ENCODE measurements around the gene BUD31. TPM values are rescaled to one million over a fixed set of nuclear protein-coding genes. Genes with fewer than 3 reads are reported as not detected.

Gene BUD31
- total and polyA plus RNA-seq, 8 donors = 26.8 to 71.7 (median 32.6) TPM

DNA sequence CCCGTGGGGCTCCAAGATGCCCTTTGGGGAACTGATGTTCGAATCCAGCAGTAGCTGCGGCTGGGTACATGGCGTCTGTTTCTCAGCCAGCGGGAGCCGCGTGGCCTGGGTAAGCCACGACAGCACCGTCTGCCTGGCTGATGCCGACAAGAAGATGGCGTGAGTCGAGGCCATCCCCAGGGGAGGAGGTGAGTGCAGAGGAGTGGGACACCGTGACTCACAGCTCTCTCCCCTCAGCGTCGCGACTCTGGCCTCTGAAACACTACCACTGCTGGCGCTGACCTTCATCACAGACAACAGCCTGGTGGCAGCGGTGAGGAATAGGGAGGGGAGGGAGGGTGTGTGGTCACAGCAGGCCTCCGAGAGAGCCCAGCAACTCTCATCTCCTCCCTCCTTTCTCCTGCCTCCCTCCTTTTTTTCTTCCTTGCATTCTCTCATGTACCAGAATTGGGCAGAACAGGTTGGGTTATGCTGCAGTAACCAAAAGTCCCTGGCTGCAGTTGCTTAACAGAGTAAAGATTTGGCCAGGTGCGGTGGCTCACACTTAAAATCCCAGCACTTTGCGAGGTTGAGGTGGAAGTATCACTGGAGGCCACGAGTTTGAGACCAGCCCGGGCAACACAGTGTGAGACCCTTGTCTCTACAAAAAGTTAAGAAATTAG lies 17.7 kb upstream of the BUD31 start:
- 94 to 96% methylated on average over 23 of the region's 23 CpGs for WGBS, 2 donors
- DNase-seq = no peak
- peaks cover 0 to 11% (median 5%) of the 10 kb centered on the region in 3 donors for H3K36me3 ChIP-seq
- FAIRE-seq = no peak
- intact Hi-C loops (cut with DNase I) = no loop called here
- TF ChIP-seq, protein P1, sequence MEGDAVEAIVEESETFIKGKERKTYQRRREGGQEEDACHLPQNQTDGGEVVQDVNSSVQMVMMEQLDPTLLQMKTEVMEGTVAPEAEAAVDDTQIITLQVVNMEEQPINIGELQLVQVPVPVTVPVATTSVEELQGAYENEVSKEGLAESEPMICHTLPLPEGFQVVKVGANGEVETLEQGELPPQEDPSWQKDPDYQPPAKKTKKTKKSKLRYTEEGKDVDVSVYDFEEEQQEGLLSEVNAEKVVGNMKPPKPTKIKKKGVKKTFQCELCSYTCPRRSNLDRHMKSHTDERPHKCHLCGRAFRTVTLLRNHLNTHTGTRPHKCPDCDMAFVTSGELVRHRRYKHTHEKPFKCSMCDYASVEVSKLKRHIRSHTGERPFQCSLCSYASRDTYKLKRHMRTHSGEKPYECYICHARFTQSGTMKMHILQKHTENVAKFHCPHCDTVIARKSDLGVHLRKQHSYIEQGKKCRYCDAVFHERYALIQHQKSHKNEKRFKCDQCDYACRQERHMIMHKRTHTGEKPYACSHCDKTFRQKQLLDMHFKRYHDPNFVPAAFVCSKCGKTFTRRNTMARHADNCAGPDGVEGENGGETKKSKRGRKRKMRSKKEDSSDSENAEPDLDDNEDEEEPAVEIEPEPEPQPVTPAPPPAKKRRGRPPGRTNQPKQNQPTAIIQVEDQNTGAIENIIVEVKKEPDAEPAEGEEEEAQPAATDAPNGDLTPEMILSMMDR (IDR thresholded peaks at IDR 0.05) = no peak
- no peaks in the 10 kb centered on the region for H3K27me3 ChIP-seq
- peaks cover 0 to 6% (median 4%) of the 10 kb centered on the region in 3 donors for H3K4me1 ChIP-seq
- no peak for ATAC-seq
- no peak overlapping the region for H3K4me3 ChIP-seq
- no peak overlapping the region for H3K27ac ChIP-seq
- H3K9me3 ChIP-seq = no peaks in the 10 kb centered on the region

DNA sequence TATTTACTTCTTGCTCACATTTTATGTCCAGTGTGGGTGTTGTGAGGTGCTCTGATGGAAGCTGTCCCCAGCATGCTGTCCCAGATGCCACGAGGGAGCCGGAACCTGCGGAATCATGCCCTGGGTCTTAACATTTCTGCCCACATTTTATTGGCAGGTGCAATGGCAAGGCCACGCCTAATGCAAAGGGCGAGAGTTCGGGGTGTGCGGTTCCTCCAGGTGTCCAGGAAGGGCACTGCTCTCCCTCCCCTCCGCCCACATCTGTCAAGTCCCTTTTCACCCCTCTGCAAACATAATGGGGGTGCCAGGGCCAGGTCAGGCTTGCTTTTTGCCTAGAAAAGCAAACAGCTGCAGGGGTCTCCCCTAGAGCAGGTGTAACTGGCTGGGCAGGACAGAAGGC lies 16.7 kb upstream of the BUD31 start:
- ATAC-seq (no peak), FAIRE-seq (no peak), DNase-seq (no peak)
- intact Hi-C loops (cut with DNase I) = no loop called here
- Histone ChIP-seq H3K4me3 (peak overlapping the region in 3 of 4 donors; percentile 31 to 72 (median 68)), H3K4me1 (peaks cover 0 to 6% (median 4%) of the 10 kb centered on the region in 3 donors), H3K9me3 (no peaks in the 10 kb centered on the region), H3K27ac (peak overlapping the region in 2 of 4 donors; percentile 67 to 69), H3K36me3 (peaks cover 0 to 7% (median 5%) of the 10 kb centered on the region in 3 donors), H3K27me3 (no peaks in the 10 kb centered on the region)
- TF ChIP-seq, protein P1 (IDR thresholded peaks at IDR 0.05) = no peak
- WGBS, 2 donors = 69 to 70% methylated on average over 8 of the region's 8 CpGs

DNA sequence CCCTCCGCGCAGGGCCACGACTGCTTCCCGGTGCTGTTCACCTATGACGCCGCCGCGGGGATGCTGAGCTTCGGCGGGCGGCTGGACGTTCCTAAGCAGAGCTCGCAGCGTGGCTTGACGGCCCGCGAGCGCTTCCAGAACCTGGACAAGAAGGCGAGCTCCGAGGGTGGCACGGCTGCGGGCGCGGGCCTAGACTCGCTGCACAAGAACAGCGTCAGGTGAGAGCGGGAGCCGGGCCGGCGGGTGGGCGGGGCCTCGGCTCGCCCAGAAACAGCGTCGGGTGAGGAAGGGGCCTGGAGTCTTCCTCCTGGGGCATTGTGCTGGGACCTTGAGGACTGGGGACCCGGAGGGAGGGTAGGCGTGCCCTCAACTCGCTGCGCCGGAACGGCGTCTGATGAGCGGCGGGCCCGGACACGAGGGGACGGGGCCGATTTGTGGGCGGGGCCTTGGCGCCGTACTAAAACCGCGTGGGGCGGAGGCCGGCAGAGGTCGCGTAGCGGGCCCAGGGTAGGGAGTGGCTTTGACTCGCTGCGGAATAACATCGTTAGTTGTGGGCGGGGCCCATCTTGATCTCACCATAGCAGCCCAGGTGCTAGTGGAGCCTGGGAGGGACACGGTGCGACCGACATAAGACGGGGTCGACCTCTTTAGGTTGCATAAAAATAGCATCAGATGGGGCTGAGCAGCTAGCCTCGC lies 16.0 kb upstream of the BUD31 start:
- TF ChIP-seq, protein P1 (IDR thresholded peaks at IDR 0.05) = no peak
- peak; percentile 87 to 93 (median 90) for ATAC-seq
- 2% methylated on average over 67 to 68 of the region's 68 CpGs for WGBS, 2 donors
- H3K9me3 ChIP-seq = no peaks in the 10 kb centered on the region
- peak; percentile 82 to 93 (median 88) for DNase-seq
- intact Hi-C loops (cut with DNase I) = no loop called here
- peak overlapping the region; percentile 58 to 69 (median 63) for H3K27ac ChIP-seq
- FAIRE-seq = no peak
- H3K27me3 ChIP-seq = no peaks in the 10 kb centered on the region
- peaks cover 0 to 6% (median 4%) of the 10 kb centered on the region in 3 donors for H3K4me1 ChIP-seq
- H3K4me3 ChIP-seq = peak overlapping the region; percentile 31 to 72 (median 52)
- H3K36me3 ChIP-seq = peaks cover 0 to 11% (median 5%) of the 10 kb centered on the region in 3 donors

DNA sequence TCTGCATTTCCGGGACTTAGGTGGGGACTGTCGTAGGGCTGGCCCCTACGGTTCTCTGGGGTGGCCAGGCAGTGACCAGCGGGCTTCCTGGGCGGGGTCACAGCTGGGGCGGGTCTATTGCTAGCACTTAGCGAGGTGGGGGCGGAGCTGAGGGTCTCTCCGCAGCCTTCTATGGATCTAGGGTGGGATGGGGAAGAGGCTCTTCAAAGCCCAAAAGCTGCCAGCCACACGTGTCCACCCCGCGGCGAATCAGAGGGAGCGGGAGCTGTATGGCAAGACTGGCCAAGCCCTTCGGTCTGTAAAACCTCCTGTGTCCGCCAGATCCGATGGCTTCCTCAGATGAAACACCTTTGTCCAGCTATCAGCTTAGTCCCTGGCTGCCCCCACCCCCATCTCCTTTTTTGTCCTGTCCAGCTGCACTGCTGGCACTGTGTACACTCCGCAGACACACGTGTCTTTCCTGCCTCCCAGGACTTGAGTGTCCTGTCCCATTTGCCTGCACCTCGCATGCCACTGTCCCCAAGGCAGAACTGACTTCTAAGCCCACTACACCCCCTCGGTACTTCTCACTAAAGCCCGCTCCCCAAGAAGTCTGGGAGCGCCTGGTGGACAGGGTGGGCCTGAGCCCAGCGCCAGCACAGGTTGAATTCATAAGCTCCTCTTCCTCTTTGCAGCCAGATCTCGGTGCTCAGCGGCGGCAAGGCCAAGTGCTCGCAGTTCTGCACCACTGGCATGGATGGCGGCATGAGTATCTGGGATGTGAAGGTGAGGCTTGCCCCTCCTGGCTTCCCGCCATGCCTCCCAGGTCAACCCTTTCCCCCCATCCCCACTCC lies 15.2 kb upstream of the BUD31 start:
- peaks cover 0 to 14% (median 5%) of the 10 kb centered on the region in 3 donors for H3K36me3 ChIP-seq
- H3K4me3 ChIP-seq = peak overlapping the region; percentile 31 to 72 (median 52)
- no peaks in the 10 kb centered on the region for H3K9me3 ChIP-seq
- H3K4me1 ChIP-seq = peaks cover 0 to 6% (median 4%) of the 10 kb centered on the region in 3 donors
- DNase-seq (peak in 4 of 6 donors; percentile 68 to 86 (median 77)), FAIRE-seq (no peak), ATAC-seq (peak; percentile 51 to 70 (median 68))
- peak overlapping the region; percentile 58 to 69 (median 63) for H3K27ac ChIP-seq
- 23 to 27% methylated on average over 30 of the region's 30 CpGs for WGBS, 2 donors
- intact Hi-C loops (cut with DNase I) = no loop called here
- no peaks in the 10 kb centered on the region for H3K27me3 ChIP-seq
- TF ChIP-seq, protein P1 (IDR thresholded peaks at IDR 0.05) = no peak
